ENCODE data around the gene LTBP2.

The LTBP2 gene

GRCh38 chr14:74522740-74523139 is 89.3 kb downstream of the LTBP2 start:
- DNase-seq, result no peak

GRCh38 chr14:74521756-74522155 is 90.3 kb downstream of the LTBP2 start:
- DNase-seq, result no peak

- no peak for DNase-seq
Measured at GRCh38 chr14:74519316-74520074, 92.5 kb downstream of the LTBP2 start.

GRCh38 chr14:74518221-74518620 is 93.8 kb downstream of the LTBP2 start:
- no peak for DNase-seq

- no peak for DNase-seq
Measured at GRCh38 chr14:74517731-74518130, 94.3 kb downstream of the LTBP2 start.

GRCh38 chr14:74516451-74517160 is 95.4 kb downstream of the LTBP2 start:
- no peak for DNase-seq

GRCh38 chr14:74515891-74516412 is 96.1 kb downstream of the LTBP2 start:
- no peak for DNase-seq

- DNase-seq, result peak; percentile 84
Measured at GRCh38 chr14:74514471-74514941, 97.5 kb downstream of the LTBP2 start.

GRCh38 chr14:74511966-74512830 is 99.8 kb downstream of the LTBP2 start:
- no peak for DNase-seq

GRCh38 chr14:74510959-74511409 is 101.1 kb downstream of the LTBP2 start:
- DNase-seq, result peak; percentile 77

GRCh38 chr14:74510223-74510931 is 101.7 kb downstream of the LTBP2 start:
- DNase-seq, result no peak

- no peak for DNase-seq
Measured at GRCh38 chr14:74509587-74510222, 102.3 kb downstream of the LTBP2 start.

- no peak for DNase-seq
Measured at GRCh38 chr14:74508844-74509428, 103.1 kb downstream of the LTBP2 start.

- no peak for DNase-seq
Measured at GRCh38 chr14:74508292-74508731, 103.7 kb downstream of the LTBP2 start.

GRCh38 chr14:74507840-74508239 is 104.2 kb downstream of the LTBP2 start:
- no peak for DNase-seq

- no peak for DNase-seq
Measured at GRCh38 chr14:74507085-74507484, 105.0 kb downstream of the LTBP2 start.

GRCh38 chr14:74506411-74506851 is 105.6 kb downstream of the LTBP2 start:
- DNase-seq, result no peak

- DNase-seq, result no peak
Measured at GRCh38 chr14:74505831-74506230, 106.2 kb downstream of the LTBP2 start.

- DNase-seq, result no peak
Measured at GRCh38 chr14:74504874-74505720, 106.9 kb downstream of the LTBP2 start.

- no peak for DNase-seq
Measured at GRCh38 chr14:74504412-74504811, 107.6 kb downstream of the LTBP2 start.
